CD14-positive monocyte (primary cell): ENCODE data around the gene CAPN9. TPM values are rescaled to one million over a fixed set of nuclear protein-coding genes. Genes with fewer than 3 reads are reported as not detected.

Experiments
- DNase-seq, 3 donors: peaks; one replicate each; pipeline ENCODE4 v3.0.0-alpha.2; 2011 to 2022
- H2AFZ ChIP-seq: 2 replicates; pipeline ENCODE4 v1.6.0; 2012; ENCODE audit warnings: mild to moderate bottlenecking, low read depth, low read length, inconsistent platforms; ENCODE audit not compliant: insufficient read depth, poor library complexity, severe bottlenecking
- H3K27ac ChIP-seq, 2 donors: 1 replicate in 1 of 2; 2 replicates in 1 of 2; pipeline ENCODE4 v1.5.1; 2012 to 2013; ENCODE audit warnings: low read length in 2 of 2, control low read depth in 1 of 2, inconsistent platforms in 1 of 2, low read depth in 1 of 2, mild to moderate bottlenecking in 1 of 2
- H3K27me3 ChIP-seq, 2 donors: one replicate each; pipeline versions ENCODE4 v1.6.0 to v1.6.1; 2011 to 2013; ENCODE audit warnings: low read length in 2 of 2; ENCODE audit not compliant: control insufficient read depth in 2 of 2, insufficient read depth in 2 of 2
- H3K36me3 ChIP-seq, 2 donors: replicated peaks in 1 of 2; 1 replicate in 1 of 2; 2 replicates in 1 of 2; pipeline versions ENCODE4 v1.5.1 to v1.6.1; 2012 to 2013; ENCODE audit warnings: low read length in 2 of 2, control low read depth in 1 of 2, inconsistent platforms in 1 of 2, mild to moderate bottlenecking in 1 of 2; ENCODE audit not compliant: insufficient read depth in 2 of 2, control insufficient read depth in 1 of 2
- H3K4me1 ChIP-seq, 2 donors: 1 replicate in 1 of 2; 2 replicates in 1 of 2; pipeline versions ENCODE4 v1.5.1 to v1.6.1; 2012 to 2013; ENCODE audit warnings: low read length in 2 of 2, control low read depth in 1 of 2, inconsistent platforms in 1 of 2, mild to moderate bottlenecking in 1 of 2, moderate library complexity in 1 of 2; ENCODE audit not compliant: insufficient read depth in 2 of 2, control insufficient read depth in 1 of 2
- H3K4me2 ChIP-seq: replicated peaks from 2 replicates; pipeline ENCODE3; 2012; ENCODE audit warnings: low read length, moderate library complexity, mild to moderate bottlenecking; ENCODE audit not compliant: poor library complexity, severe bottlenecking; ENCODE audit errors: extremely low read depth
- H3K4me3 ChIP-seq, 3 experiments: fragments of 200-600 bp in 1 of 3; sonication (generic) in 1 of 3; replicated peaks in 1 of 3; 1 replicate in 2 of 3; 2 replicates in 1 of 3; pipeline ENCODE4 v1.5.1; 2011 to 2013; ENCODE audit warnings: low read length in 3 of 3, mild to moderate bottlenecking in 3 of 3, control low read depth in 2 of 3, low read depth in 2 of 3, inconsistent platforms in 1 of 3, moderate library complexity in 1 of 3
- H3K79me2 ChIP-seq: 2 replicates; pipeline ENCODE4 v1.6.0; 2012; ENCODE audit warnings: mild to moderate bottlenecking, control low read depth, inconsistent platforms, low read length, moderate library complexity; ENCODE audit not compliant: insufficient read depth
- H3K9ac ChIP-seq: 2 replicates; pipeline ENCODE4 v1.6.0; 2017; ENCODE audit warnings: low read length, mild to moderate bottlenecking; ENCODE audit not compliant: insufficient read depth, poor library complexity, severe bottlenecking
- H3K9me3 ChIP-seq, 2 donors: replicated peaks in 1 of 2; 1 replicate in 1 of 2; 2 replicates in 1 of 2; pipeline versions ENCODE4 v1.5.1 to v1.6.1; 2012 to 2013; ENCODE audit warnings: low read length in 2 of 2, control low read depth in 1 of 2; ENCODE audit not compliant: control insufficient read depth in 1 of 2, insufficient read depth in 1 of 2
- H4K20me1 ChIP-seq: 2 replicates; pipeline ENCODE4 v1.6.0; 2012; ENCODE audit warnings: mild to moderate bottlenecking, low read length, control low read depth, moderate library complexity; ENCODE audit not compliant: insufficient read depth
- H3K27ac Mint-ChIP-seq, 7 donors: one replicate each; pipeline ENCODE4 v1.8.0; 2020; ENCODE audit warnings: mild to moderate bottlenecking in 7 of 7, mixed read lengths in 7 of 7, moderate library complexity in 6 of 7, inconsistent platforms in 2 of 7
- H3K27me3 Mint-ChIP-seq, 3 donors: one replicate each; pipeline ENCODE4 v1.8.0; 2021 to 2022; ENCODE audit warnings: low read depth in 3 of 3, mild to moderate bottlenecking in 3 of 3, mixed read lengths in 3 of 3, moderate library complexity in 3 of 3, inconsistent platforms in 1 of 3
- H3K36me3 Mint-ChIP-seq, 2 donors: one replicate each; pipeline ENCODE4 v1.8.0; 2020; ENCODE audit warnings: mixed read lengths in 2 of 2, inconsistent platforms in 1 of 2, mild to moderate bottlenecking in 1 of 2
- H3K4me1 Mint-ChIP-seq: one replicate; pipeline ENCODE4 v1.8.0; 2020; ENCODE audit warnings: mild to moderate bottlenecking, mixed read lengths
- H3K4me3 Mint-ChIP-seq, 2 donors: one replicate each; pipeline ENCODE4 v1.8.0; 2020; ENCODE audit warnings: mild to moderate bottlenecking in 2 of 2, mixed read lengths in 2 of 2, moderate library complexity in 1 of 2
- H3K9me3 Mint-ChIP-seq, 7 donors: one replicate each; pipeline ENCODE4 v1.8.0; 2020 to 2022; ENCODE audit warnings: mixed read lengths in 7 of 7, mild to moderate bottlenecking in 6 of 7, moderate library complexity in 6 of 7, inconsistent platforms in 2 of 7
- WGBS: methylation state at CpG from one replicate; pipeline ENCODE4 v1.1.5; 2013; ENCODE audit warnings: missing lambda C conversion rate; ENCODE audit not compliant: insufficient coverage; 5-methylcytosine and 5-hydroxymethylcytosine counted together
- intact Hi-C, 2 donors: fragments of 100-400 bp; cut with micrococcal nuclease; formaldehyde crosslinking; loops; one replicate each; pipeline versions ENCODE4 v1.15.0 to v1.15.1; 2023
- polyA plus RNA-seq, 3 donors: library from polyadenylated mRNA; depleted of rRNA in 1 of 3; unstranded in 2 of 3; stranded (reverse) in 1 of 3; fragments of 300-500 nt in 2 of 3; fragments of >200 nt in 1 of 3; fragmentation: Illumina TruSeq in 2 of 3; gene quantifications; 1 replicate in 2 of 3; 2 replicates in 1 of 3; pipeline ENCODE4 v1.2.3, GENCODE V29; 2012 to 2021
- TF ChIP-seq, protein P1 (sequence below): fragments of 200-600 bp; IDR thresholded peaks from one replicate; pipeline ENCODE4 v1.8.0; 2022; ENCODE audit warnings: antibody characterized with exemption, mild to moderate bottlenecking

CAPN9 gene
- polyA plus RNA-seq, 3 donors, result not detected

DNA sequence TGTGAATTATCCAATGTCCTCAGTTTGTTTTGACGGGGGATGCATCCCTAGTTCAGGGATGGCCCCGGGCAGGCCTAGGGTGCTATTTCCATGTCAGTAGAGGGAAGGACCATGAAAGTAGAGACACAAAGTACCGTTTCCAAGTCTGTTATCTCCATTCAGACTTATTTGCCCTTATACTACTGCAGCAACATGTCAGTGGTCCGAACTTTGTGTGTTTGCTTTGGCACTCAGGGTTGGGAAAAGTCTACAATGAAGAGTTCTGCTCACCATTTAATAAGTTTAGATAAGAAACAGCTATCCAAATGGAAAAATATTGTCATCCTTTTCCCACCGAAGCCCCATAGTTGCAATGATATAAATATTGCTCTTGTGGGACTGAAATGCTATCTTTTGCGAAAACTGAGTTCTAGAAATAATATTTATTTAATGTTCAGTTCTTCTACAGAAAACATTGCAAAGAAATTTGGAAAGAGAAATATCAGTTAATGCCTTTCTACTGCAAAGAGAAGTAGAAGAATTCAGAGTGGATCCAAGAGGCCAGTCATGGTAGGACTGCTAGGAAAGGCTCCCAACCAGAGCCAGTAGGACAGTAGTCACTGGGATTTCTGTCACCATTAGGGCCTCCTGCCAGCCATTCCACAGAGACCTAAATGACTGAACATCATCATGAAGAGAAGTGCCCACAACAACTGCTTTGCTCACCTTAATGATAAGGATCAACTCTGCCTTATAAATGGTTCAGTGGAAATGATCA is 21.8 kb upstream of the CAPN9 start:
- peaks cover 0 to 7% (median 5%) of the 10 kb centered on the region in 3 donors for H3K27me3 Mint-ChIP-seq
- intact Hi-C loops, result no loop called here
- TF ChIP-seq, protein P1, sequence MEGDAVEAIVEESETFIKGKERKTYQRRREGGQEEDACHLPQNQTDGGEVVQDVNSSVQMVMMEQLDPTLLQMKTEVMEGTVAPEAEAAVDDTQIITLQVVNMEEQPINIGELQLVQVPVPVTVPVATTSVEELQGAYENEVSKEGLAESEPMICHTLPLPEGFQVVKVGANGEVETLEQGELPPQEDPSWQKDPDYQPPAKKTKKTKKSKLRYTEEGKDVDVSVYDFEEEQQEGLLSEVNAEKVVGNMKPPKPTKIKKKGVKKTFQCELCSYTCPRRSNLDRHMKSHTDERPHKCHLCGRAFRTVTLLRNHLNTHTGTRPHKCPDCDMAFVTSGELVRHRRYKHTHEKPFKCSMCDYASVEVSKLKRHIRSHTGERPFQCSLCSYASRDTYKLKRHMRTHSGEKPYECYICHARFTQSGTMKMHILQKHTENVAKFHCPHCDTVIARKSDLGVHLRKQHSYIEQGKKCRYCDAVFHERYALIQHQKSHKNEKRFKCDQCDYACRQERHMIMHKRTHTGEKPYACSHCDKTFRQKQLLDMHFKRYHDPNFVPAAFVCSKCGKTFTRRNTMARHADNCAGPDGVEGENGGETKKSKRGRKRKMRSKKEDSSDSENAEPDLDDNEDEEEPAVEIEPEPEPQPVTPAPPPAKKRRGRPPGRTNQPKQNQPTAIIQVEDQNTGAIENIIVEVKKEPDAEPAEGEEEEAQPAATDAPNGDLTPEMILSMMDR, result no peak

DNA sequence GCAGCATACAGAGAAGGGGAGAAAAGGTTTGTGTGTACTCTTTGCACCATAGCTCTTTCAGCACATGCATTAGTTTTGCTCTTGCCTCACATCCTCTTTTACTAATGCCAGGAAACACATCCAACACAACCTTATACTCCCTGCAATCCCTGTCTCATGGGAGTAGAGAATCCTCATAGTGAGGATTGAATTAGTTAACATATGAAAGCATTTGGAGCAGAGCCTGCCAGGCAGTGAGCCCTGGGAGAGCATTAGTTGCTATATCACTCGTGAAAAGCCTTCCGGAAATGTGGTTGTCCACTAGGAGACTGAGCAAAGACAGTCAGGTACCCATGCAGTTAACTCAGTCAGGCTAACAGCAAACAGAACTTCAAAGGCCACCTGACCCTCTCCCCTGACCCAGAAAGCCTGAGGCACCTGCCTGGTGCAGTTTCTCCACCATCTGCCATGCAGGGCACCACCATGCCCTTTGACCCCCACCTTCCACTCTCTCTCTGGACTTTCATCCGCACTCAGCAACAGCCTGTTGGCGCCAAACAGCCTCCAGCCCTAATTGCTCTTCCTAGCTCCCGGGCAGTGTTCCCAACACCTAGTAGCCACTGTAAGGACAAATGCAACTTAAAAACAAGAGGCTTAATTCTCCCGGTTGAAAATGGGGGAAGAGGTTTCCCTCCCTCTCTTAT is 18.3 kb upstream of the CAPN9 start:
- Histone ChIP-seq H3K36me3 (no peaks in the 10 kb centered on the region), H3K79me2 (no peaks in the 10 kb centered on the region), H3K27ac (no peak overlapping the region), H3K4me1 (no peaks in the 10 kb centered on the region), H4K20me1 (no peaks in the 10 kb centered on the region), H3K4me3 (no peak overlapping the region), H2AFZ (no peak overlapping the region), H3K9me3 (no peaks in the 10 kb centered on the region), H3K4me2 (no peak overlapping the region), H3K9ac (no peak overlapping the region), H3K27me3 (no peaks in the 10 kb centered on the region)
- 86% methylated on average over 2 of the region's 6 CpGs for WGBS
- Mint-ChIP-seq H3K4me3 (no peak overlapping the region), H3K9me3 (peaks cover 0 to 4% (median 3%) of the 10 kb centered on the region in 7 donors), H3K27ac (no peak overlapping the region), H3K4me1 (no peaks in the 10 kb centered on the region), H3K36me3 (no peaks in the 10 kb centered on the region), H3K27me3 (peaks cover 1 to 12% (median 8%) of the 10 kb centered on the region in 3 donors)
- TF ChIP-seq, protein P1, result no peak
- DNase-seq, result no peak
- intact Hi-C loops, result no loop called here

More for the DNA sequence above, 21.8 kb upstream of the CAPN9 start:
- no peak overlapping the region for H3K27ac Mint-ChIP-seq
- H3K9me3 Mint-ChIP-seq, result peaks cover 8 to 21% (median 17%) of the 10 kb centered on the region in 7 donors
- DNase-seq, result no peak
- peaks cover 10 to 13% of the 10 kb centered on the region in 2 donors for H3K9me3 ChIP-seq
- H2AFZ ChIP-seq, result no peak overlapping the region
- no peak overlapping the region for H3K4me2 ChIP-seq
- H3K4me3 ChIP-seq, result no peak overlapping the region
- no peaks in the 10 kb centered on the region for H3K36me3 ChIP-seq
- no peak overlapping the region for H3K9ac ChIP-seq
- no peak overlapping the region for H3K4me3 Mint-ChIP-seq
- no peaks in the 10 kb centered on the region for H3K79me2 ChIP-seq
- no peak overlapping the region for H3K27ac ChIP-seq
- H3K4me1 Mint-ChIP-seq, result no peaks in the 10 kb centered on the region
- no CpG with 5 or more reads among the region's 6 CpGs for WGBS
- no peaks in the 10 kb centered on the region for H3K4me1 ChIP-seq
- no peaks in the 10 kb centered on the region for H3K27me3 ChIP-seq
- H3K36me3 Mint-ChIP-seq, result no peaks in the 10 kb centered on the region
- H4K20me1 ChIP-seq, result no peaks in the 10 kb centered on the region
